GM18867 (cell line): Measurements from ENCODE around the gene ORM2.
A peak's percentile ranks its signal among the peaks of the same experiment; 100 is the strongest.

ENCODE experiments used
- ATAC-seq: cut with Tn5 transposase; IDR thresholded peaks from one replicate; pipeline ENCODE4 v1.9.1; 2021; ENCODE audit warnings: mild to moderate bottlenecking, moderate library complexity; ENCODE audit not compliant: unreplicated experiment

Gene ORM2

GRCh38 chr9:114346146-114346545 is 16.5 kb downstream of the ORM2 start:
- no peak for ATAC-seq

- ATAC-seq, result no peak
Observed at GRCh38 chr9:114347675-114348074, 18.0 kb downstream of the ORM2 start.

GRCh38 chr9:114348261-114348905 is 18.7 kb downstream of the ORM2 start:
- no peak for ATAC-seq

- peak; percentile 87 for ATAC-seq
Observed at GRCh38 chr9:114348906-114349482, 19.3 kb downstream of the ORM2 start.

GRCh38 chr9:114349713-114350480 is 20.2 kb downstream of the ORM2 start:
- no peak for ATAC-seq

- ATAC-seq, result no peak
Observed at GRCh38 chr9:114350636-114351401, 21.1 kb downstream of the ORM2 start.

GRCh38 chr9:114351932-114352331 is 22.3 kb downstream of the ORM2 start:
- no peak for ATAC-seq

- ATAC-seq, result no peak
Observed at GRCh38 chr9:114355821-114356220, 26.2 kb downstream of the ORM2 start.

- no peak for ATAC-seq
Observed at GRCh38 chr9:114356792-114357191, 27.1 kb downstream of the ORM2 start.

- ATAC-seq, result no peak
Observed at GRCh38 chr9:114357360-114357759, 27.7 kb downstream of the ORM2 start.

GRCh38 chr9:114357911-114358328 is 28.3 kb downstream of the ORM2 start:
- ATAC-seq, result no peak

- ATAC-seq, result no peak
Observed at GRCh38 chr9:114359801-114360200, 30.1 kb downstream of the ORM2 start.

- ATAC-seq, result no peak
Observed at GRCh38 chr9:114361542-114361941, 31.9 kb downstream of the ORM2 start.

GRCh38 chr9:114362394-114362793 is 32.7 kb downstream of the ORM2 start:
- no peak for ATAC-seq

GRCh38 chr9:114363424-114363823 is 33.8 kb downstream of the ORM2 start:
- no peak for ATAC-seq

GRCh38 chr9:114364134-114365041 is 34.7 kb downstream of the ORM2 start:
- no peak for ATAC-seq

GRCh38 chr9:114365194-114365593 is 35.5 kb downstream of the ORM2 start:
- no peak for ATAC-seq

- ATAC-seq, result peak; percentile 55
Observed at GRCh38 chr9:114366334-114367128, 36.9 kb downstream of the ORM2 start.

GRCh38 chr9:114367366-114367765 is 37.7 kb downstream of the ORM2 start:
- ATAC-seq, result no peak
